Right lung (tissue), 10 donors: ENCODE measurements around the gene PRR23A. TPM values are rescaled to one million over a fixed set of nuclear protein-coding genes. Genes with fewer than 3 reads are reported as not detected.
"Not testable (repeated sequence)": the region's sequence is repeated elsewhere in the genome, so short reads cannot be mapped to it uniquely, and the experiment has no call there.

ENCODE experiments used
- DNase-seq, 2 donors: peaks; one replicate each; pipeline ENCODE4 v3.0.0-alpha.2; 2013
- long read RNA-seq, 8 donors: transcript quantifications; one replicate each; lab custom pipeline, GENCODE V29; 2026
- polyA plus RNA-seq, 5 donors: library from polyadenylated mRNA; unstranded; fragments of 120-200 nt; gene quantifications; one replicate each; pipeline versions ENCODE4 v1.2.1 to v1.2.3, GENCODE V29; 2013; ENCODE audit warnings: inconsistent platforms in 1 of 5, low replicate concordance in 1 of 5; ENCODE audit not compliant: insufficient read length in 5 of 5, insufficient read depth in 1 of 5

Gene PRR23A
- not detected for polyA plus RNA-seq
- long read RNA-seq, donor 1, result 0 reads
- long read RNA-seq, donor 2, result 0 reads
- long read RNA-seq, donor 3, result 0 reads
- long read RNA-seq, donor 4, result 0 reads
- long read RNA-seq, donor 5, result 0 reads
- long read RNA-seq, donor 6, result 0 reads
- long read RNA-seq, donor 7, result 0 reads
- long read RNA-seq, donor 8, result 0 reads

GRCh38 chr3:139006051-139006716 is at the start of gene PRR23A:
Gene PRR23A (minus strand): TSS chr3:139006268. CDS start chr3:139006268, 0 bp downstream.
- no peak for DNase-seq

- DNase-seq, result no peak
Measured at GRCh38 chr3:139052802-139053600, 46.9 kb upstream of the PRR23A start.

- no peak for DNase-seq
Measured at GRCh38 chr3:139044366-139045210, 38.5 kb upstream of the PRR23A start, which contains the start of gene PRR23C. Gene PRR23C (minus strand): TSS chr3:139044892. CDS start chr3:139044620, 272 bp downstream.

- no peak for DNase-seq
Measured at GRCh38 chr3:139043554-139044365, 37.7 kb upstream of the PRR23A start.

- no peak for DNase-seq
Measured at GRCh38 chr3:139037478-139037877, 31.4 kb upstream of the PRR23A start.

GRCh38 chr3:139032326-139033002 is 26.4 kb upstream of the PRR23A start:
- DNase-seq, result no peak

GRCh38 chr3:139030576-139030975 is 24.5 kb upstream of the PRR23A start:
- not testable (repeated sequence) for DNase-seq

GRCh38 chr3:139024968-139025367 is 18.9 kb upstream of the PRR23A start:
- DNase-seq, result no peak

- DNase-seq, result no peak
Measured at GRCh38 chr3:139020868-139021234, 14.8 kb upstream of the PRR23A start, which contains the start of gene PRR23B. Gene PRR23B (minus strand): TSS chr3:139020926. CDS start chr3:139020661, 265 bp downstream.

GRCh38 chr3:139020036-139020867 is 14.2 kb upstream of the PRR23A start:
- DNase-seq, result no peak

GRCh38 chr3:139016430-139017048 is 10.5 kb upstream of the PRR23A start:
- DNase-seq, result no peak

- no peak for DNase-seq
Measured at GRCh38 chr3:139005356-139005993, 593 bp downstream of the PRR23A start.

- no peak for DNase-seq
Measured at GRCh38 chr3:138995706-138996105, 10.4 kb downstream of the PRR23A start.

- no peak for DNase-seq
Measured at GRCh38 chr3:138987181-138987580, 18.9 kb downstream of the PRR23A start.

- no peak for DNase-seq
Measured at GRCh38 chr3:138985932-138986331, 20.1 kb downstream of the PRR23A start.

GRCh38 chr3:138984816-138985215 is 21.3 kb downstream of the PRR23A start:
- DNase-seq, result no peak

GRCh38 chr3:138976047-138976446 is 30.0 kb downstream of the PRR23A start:
- no peak for DNase-seq

- no peak for DNase-seq
Measured at GRCh38 chr3:138975351-138975750, 30.7 kb downstream of the PRR23A start.
